Lower leg skin (tissue), 4 donors: ENCODE data around the gene CC2D2A. TPM values are rescaled to one million over a fixed set of nuclear protein-coding genes. Genes with fewer than 3 reads are reported as not detected.

Experiments
- DNase-seq, 2 donors: peaks; one replicate each; pipeline ENCODE4 v3.0.0-alpha.2; 2019; ENCODE audit warnings: low spot score in 2 of 2
- H3K4me3 ChIP-seq: fragments of 200-600 bp; sonication (generic); 2 replicates; pipeline ENCODE4 v1.5.1; 2017; ENCODE audit warnings: mild to moderate bottlenecking, low read depth; ENCODE audit not compliant: poor library complexity, severe bottlenecking
- POLR2A ChIP-seq, 2 donors: fragments of 450-650 bp; IDR thresholded peaks; one replicate each; pipeline ENCODE4 v1.6.1; 2016 to 2017; ENCODE audit warnings: antibody characterized with exemption in 2 of 2, mild to moderate bottlenecking in 1 of 2, moderate library complexity in 1 of 2
- WGBS, 2 donors: methylation state at CpG; one replicate each; pipeline ENCODE4 v1.1.5; 2018; 5-methylcytosine and 5-hydroxymethylcytosine counted together
- intact Hi-C: fragments of 100-400 bp; cut with DNase I; formaldehyde crosslinking; loops from one replicate; pipeline ENCODE4 v1.15.0; 2023; ENCODE audit warnings: low total_unique reads
- total RNA-seq, 4 donors: library from RNA; depleted of rRNA; stranded (reverse); fragments of >200 nt; gene quantifications; one replicate each; pipeline ENCODE4 v1.1.0, GENCODE V29; 2016
- TF ChIP-seq, protein P1 (sequence below), 3 donors: fragments of 450-650 bp; IDR thresholded peaks; one replicate each; pipeline ENCODE4 v1.5.1; 2016; ENCODE audit warnings: antibody characterized with exemption in 3 of 3, mild to moderate bottlenecking in 3 of 3, moderate library complexity in 2 of 3

The CC2D2A gene
- total RNA-seq, 4 donors from 2014 or later = 2.1 to 6.3 (median 3.3) TPM

DNA sequence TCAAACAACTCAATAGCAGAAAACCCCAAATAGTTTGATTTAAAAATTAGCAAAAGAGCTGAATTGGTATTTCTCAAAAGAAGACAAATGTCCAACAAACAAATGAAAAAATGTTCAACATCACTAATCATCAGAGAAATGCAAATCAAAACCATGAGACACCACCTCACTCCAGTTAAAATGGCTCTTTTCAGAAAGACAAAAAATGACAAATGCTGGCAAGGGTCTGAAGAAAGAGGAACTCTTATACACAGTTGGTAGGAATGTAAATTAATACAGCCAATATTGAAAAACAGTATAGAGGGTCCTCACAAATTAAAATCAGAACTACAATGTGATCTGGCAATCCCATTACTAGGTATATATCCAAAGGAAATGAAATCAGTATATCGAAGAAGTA, 115.1 kb downstream of the CC2D2A start:
- intact Hi-C loops = no loop called here
- WGBS, 2 donors = 87 to 94% methylated on average over 1 of the region's 1 CpG
- DNase-seq = no peak
- no peak for TF ChIP-seq POLR2A (IDR thresholded peaks at IDR 0.05)
- TF ChIP-seq, protein P1, sequence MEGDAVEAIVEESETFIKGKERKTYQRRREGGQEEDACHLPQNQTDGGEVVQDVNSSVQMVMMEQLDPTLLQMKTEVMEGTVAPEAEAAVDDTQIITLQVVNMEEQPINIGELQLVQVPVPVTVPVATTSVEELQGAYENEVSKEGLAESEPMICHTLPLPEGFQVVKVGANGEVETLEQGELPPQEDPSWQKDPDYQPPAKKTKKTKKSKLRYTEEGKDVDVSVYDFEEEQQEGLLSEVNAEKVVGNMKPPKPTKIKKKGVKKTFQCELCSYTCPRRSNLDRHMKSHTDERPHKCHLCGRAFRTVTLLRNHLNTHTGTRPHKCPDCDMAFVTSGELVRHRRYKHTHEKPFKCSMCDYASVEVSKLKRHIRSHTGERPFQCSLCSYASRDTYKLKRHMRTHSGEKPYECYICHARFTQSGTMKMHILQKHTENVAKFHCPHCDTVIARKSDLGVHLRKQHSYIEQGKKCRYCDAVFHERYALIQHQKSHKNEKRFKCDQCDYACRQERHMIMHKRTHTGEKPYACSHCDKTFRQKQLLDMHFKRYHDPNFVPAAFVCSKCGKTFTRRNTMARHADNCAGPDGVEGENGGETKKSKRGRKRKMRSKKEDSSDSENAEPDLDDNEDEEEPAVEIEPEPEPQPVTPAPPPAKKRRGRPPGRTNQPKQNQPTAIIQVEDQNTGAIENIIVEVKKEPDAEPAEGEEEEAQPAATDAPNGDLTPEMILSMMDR (IDR thresholded peaks at IDR 0.05) = no peak
- H3K4me3 ChIP-seq = no peak overlapping the region

DNA sequence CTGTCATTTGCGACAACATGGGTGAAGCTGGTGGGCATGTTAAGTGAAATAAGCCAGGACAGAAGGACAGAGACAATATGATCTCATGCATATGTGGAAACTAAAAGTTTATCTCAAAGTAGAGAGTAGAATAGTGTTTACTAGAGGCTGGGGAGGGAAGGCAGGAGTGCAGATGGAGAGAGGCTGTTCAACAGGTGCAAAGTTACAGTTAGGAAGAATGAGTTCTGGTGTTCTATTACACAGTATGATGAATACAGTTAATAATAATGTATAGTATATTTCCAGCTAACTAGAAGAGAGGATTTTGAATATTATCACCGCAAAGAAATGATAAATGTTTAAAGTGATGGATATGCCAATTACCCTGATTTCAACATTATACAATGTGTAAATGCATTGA, 115.6 kb downstream of the CC2D2A start:
- no peak for DNase-seq
- H3K4me3 ChIP-seq = no peak overlapping the region
- intact Hi-C loops = no loop called here
- no peak for TF ChIP-seq POLR2A (IDR thresholded peaks at IDR 0.05)
- TF ChIP-seq, protein P1 (IDR thresholded peaks at IDR 0.05) = no peak
- 97 to 99% methylated on average over 2 of the region's 2 CpGs for WGBS, 2 donors

DNA sequence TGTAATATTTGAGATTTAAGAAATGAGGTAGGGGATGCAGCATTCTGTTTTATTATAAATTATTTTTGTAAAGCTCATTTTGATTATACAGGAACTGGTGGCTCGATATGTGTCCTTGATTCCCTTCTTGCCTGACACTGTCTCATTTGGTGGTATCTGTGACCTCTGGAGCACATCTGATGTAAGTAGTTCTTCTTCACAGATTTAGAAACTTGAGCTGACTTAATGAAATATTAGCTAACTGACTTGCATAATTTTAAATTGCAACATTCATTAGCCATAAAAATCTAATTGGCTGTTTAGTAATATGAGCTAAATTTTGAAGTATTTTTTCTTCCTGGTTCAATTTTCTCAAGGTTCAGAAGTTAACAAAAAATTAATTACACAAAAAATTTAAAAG, 116.4 kb downstream of the CC2D2A start:
- 84 to 87% methylated on average over 1 of the region's 1 CpG for WGBS, 2 donors

DNA sequence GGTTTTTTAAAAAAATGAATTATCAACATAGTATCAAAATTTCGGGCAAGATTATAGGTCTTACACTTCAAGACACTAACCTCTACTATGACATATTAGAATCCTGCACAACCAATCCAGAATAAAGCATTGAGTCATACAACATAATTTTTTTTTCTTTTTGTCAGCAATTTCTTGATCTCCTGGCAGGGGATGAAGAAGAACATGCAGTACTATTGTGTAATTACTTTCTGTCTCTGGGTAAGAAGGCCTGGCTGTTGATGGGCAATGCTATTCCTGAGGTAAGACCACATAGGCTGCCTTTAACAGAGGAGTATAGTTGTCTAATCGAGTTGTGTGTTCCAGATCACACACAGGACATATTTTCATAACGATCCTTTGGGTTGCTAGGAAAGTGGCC, 118.0 kb downstream of the CC2D2A start:
- intact Hi-C loops = no loop called here
- TF ChIP-seq POLR2A (IDR thresholded peaks at IDR 0.05) = no peak
- TF ChIP-seq, protein P1 (IDR thresholded peaks at IDR 0.05) = no peak
- DNase-seq = peak in 1 of 2 donors; percentile 17
- 61 to 63% methylated on average over 3 of the region's 3 CpGs for WGBS, 2 donors
- H3K4me3 ChIP-seq = no peak overlapping the region

More for the DNA sequence above, 116.4 kb downstream of the CC2D2A start:
- DNase-seq = no peak
- TF ChIP-seq, protein P1 (IDR thresholded peaks at IDR 0.05) = no peak
- TF ChIP-seq POLR2A (IDR thresholded peaks at IDR 0.05) = no peak
- no peak overlapping the region for H3K4me3 ChIP-seq
- intact Hi-C loops = no loop called here

DNA sequence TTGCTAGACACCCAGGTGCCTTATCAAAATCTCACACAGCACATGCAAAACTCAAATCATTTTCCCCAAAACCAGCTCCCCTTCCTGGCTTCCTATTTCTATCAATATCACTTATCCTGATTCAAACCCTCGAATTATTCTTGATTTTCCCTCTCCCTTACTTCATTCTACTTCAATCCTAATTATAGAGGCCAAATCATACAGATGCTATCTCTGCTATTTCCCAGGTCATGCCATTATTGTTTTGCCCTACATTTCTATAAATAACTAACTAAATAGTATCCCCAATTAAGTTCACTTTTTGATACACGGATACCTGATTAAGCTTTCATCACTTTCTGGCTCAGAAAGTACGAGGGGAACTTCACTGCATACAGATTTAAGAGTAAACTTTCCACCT, 123.1 kb downstream of the CC2D2A start:
- no peak overlapping the region for H3K4me3 ChIP-seq
- 70 to 73% methylated on average over 3 of the region's 3 CpGs for WGBS, 2 donors
- no peak for DNase-seq
- TF ChIP-seq POLR2A (IDR thresholded peaks at IDR 0.05) = no peak
- TF ChIP-seq, protein P1 (IDR thresholded peaks at IDR 0.05) = no peak
- intact Hi-C loops = no loop called here

DNA sequence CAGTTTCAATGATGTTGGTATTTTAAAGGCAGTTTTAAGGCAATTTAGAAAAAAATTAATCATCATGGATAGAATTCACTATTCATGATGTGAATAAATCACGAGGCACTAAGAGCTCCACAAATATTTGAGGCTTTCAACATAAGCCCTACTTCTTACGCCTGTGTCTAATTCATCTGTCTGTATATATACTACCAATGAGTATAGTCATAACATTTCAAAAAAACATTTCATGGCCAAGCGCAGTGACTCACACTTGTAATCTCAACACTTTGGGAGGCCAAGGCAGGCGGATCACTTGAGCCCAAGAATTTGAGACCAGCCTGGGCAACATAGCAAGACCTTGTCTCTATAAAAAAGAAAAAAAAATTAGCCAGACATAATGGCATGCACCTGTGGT, 129.0 kb downstream of the CC2D2A start:
- no peak overlapping the region for H3K4me3 ChIP-seq
- intact Hi-C loops = no loop called here
- TF ChIP-seq, protein P1 (IDR thresholded peaks at IDR 0.05) = no peak
- no peak for TF ChIP-seq POLR2A (IDR thresholded peaks at IDR 0.05)
- DNase-seq = no peak
- WGBS, 2 donors = 97 to 99% methylated on average over 4 of the region's 4 CpGs
